PC-3 (cell line): Measurements from ENCODE around the gene CACNA1D. TPM values are rescaled to one million over a fixed set of nuclear protein-coding genes. Genes with fewer than 3 reads are reported as not detected.

Experiments used
- ATAC-seq: fragments of 200-7000 bp; cut with Tn5 transposase; 2 replicates; pipeline ENCODE4 v1.9.1; 2020; ENCODE audit warnings: mild to moderate bottlenecking, moderate library complexity
- BruUV-seq: library from RNA; stranded (reverse); fragments of 400-500 nt; replicated peaks from 2 replicates; lab custom pipeline; 2021; lab: Mats Ljungman, UMichigan
- CTCF ChIA-PET: fragments of 300-600 bp; sonication (Branson Sonifier 250); formaldehyde crosslinking; loops from one replicate; lab custom pipeline; 2022; ENCODE audit warnings: antibody characterized with exemption; lab: Charles Lee
- POLR2A ChIA-PET: fragments of 300-600 bp; sonication (Branson Sonifier 250); formaldehyde crosslinking; loops from one replicate; lab custom pipeline; 2022; ENCODE audit warnings: antibody characterized with exemption; ENCODE audit not compliant: unreplicated experiment; lab: Charles Lee
- DNase-seq: peaks from one replicate; pipeline ENCODE4 v3.0.0-alpha.2; 2015
- H2AFZ ChIP-seq: fragments of 300-600 bp; sonication (generic); 2 replicates; pipeline ENCODE4 v1.6.0; 2016; ENCODE audit warnings: antibody characterized with exemption, low read length
- H3F3A ChIP-seq: fragments of 300-600 bp; sonication (generic); one replicate; pipeline ENCODE4 v1.6.0; 2017; ENCODE audit warnings: antibody characterized with exemption, low read length, control low read depth, mild to moderate bottlenecking; ENCODE audit not compliant: unreplicated experiment
- H3K27ac ChIP-seq: fragments of 300-600 bp; sonication (generic); 2 replicates; pipeline ENCODE4 v1.5.1; 2016; ENCODE audit warnings: mild to moderate bottlenecking, low read length
- H3K27me3 ChIP-seq: fragments of 300-600 bp; sonication (generic); 2 replicates; pipeline ENCODE4 v1.6.1; 2016; ENCODE audit warnings: low read length, mixed read lengths
- H3K36me3 ChIP-seq: fragments of 300-600 bp; sonication (generic); 2 replicates; pipeline ENCODE4 v1.6.1; 2016; ENCODE audit warnings: low read depth, mixed run types, low read length, mixed read lengths
- H3K4me1 ChIP-seq: fragments of 300-600 bp; sonication (generic); 2 replicates; pipeline ENCODE4 v1.5.1; 2016; ENCODE audit warnings: low read length; ENCODE audit not compliant: insufficient read depth
- H3K4me2 ChIP-seq: fragments of 300-600 bp; sonication (generic); 2 replicates; pipeline ENCODE4 v1.6.0; 2016; ENCODE audit warnings: low read length
- H3K4me3 ChIP-seq: fragments of 300-600 bp; sonication (generic); 2 replicates; pipeline ENCODE4 v1.5.1; 2016; ENCODE audit warnings: mild to moderate bottlenecking, low read length, mixed read lengths
- H3K79me2 ChIP-seq: fragments of 300-600 bp; sonication (generic); 2 replicates; pipeline ENCODE4 v1.6.1; 2017; ENCODE audit warnings: low read length, mixed read lengths
- H3K9ac ChIP-seq: fragments of 300-600 bp; sonication (generic); 2 replicates; pipeline ENCODE4 v1.6.0; 2016; ENCODE audit warnings: mild to moderate bottlenecking, low read length
- H3K9me2 ChIP-seq: fragments of 300-600 bp; sonication (generic); replicated peaks from 2 replicates; pipeline ENCODE4 v1.6.1; 2016; ENCODE audit warnings: mixed run types, low read length, mixed read lengths
- H3K9me3 ChIP-seq: fragments of 300-600 bp; sonication (generic); 2 replicates; pipeline ENCODE4 v1.6.1; 2016; ENCODE audit warnings: low read length, mixed read lengths
- H4K20me1 ChIP-seq: fragments of 300-600 bp; sonication (generic); 2 replicates; pipeline ENCODE4 v1.6.1; 2016; ENCODE audit warnings: low read length, mixed read lengths
- EZH2 ChIP-seq: fragments of 300-600 bp; sonication (generic); IDR thresholded peaks from one replicate; pipeline ENCODE4 v1.6.1; 2017; ENCODE audit warnings: antibody characterized with exemption, mild to moderate bottlenecking, low read length; ENCODE audit not compliant: unreplicated experiment
- EZH2phosphoT487 ChIP-seq: fragments of 300-600 bp; sonication (generic); IDR thresholded peaks from 2 replicates; pipeline ENCODE4 v1.6.1; 2018; ENCODE audit warnings: mild to moderate bottlenecking, antibody characterized with exemption, low read length, borderline replicate concordance
- intact Hi-C: fragments of 100-400 bp; cut with micrococcal nuclease; formaldehyde crosslinking; loops from 2 replicates; pipeline ENCODE4 v1.9.0; 2023
- total RNA-seq: library from RNA; depleted of rRNA; stranded (reverse); fragments of >200 nt; gene quantifications from 2 replicates; pipeline ENCODE4 v1.2.3, GENCODE V29; 2014
- TF ChIP-seq, protein P1 (sequence below): fragments of 300-600 bp; sonication (generic); conservative IDR thresholded peaks from 2 replicates; pipeline ENCODE4 v1.5.1; 2017; ENCODE audit warnings: antibody characterized with exemption, low read depth, mild to moderate bottlenecking, low read length

CACNA1D gene
- total RNA-seq, 1 experiment from 2014 or later = not detected

DNA sequence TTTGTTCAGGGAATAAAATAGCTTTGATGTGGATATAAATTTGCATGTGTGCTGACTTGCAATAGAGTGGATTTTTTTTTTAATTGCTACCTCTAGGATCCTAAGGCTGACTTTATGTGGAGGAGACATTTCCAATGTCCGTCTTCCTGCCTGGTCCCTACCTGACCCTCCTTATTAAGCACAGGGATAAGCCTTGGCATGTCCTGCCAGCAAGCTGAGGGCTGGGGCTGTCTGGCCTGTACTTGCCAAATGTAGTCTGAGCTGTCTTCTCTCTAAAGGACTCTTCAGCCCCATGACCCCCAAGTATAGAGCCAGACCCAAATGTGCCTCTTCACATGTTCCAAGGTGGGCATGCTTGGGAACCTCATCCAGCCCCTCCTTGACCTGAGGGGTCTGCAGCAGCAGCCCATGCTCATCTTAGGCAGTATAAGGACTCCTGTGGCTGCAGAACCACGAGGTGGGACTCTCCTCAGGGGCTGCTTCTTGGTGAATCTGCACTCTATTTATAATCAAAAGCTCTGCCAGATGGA, 88.8 kb downstream of the CACNA1D start:
- ATAC-seq (no peak), DNase-seq (no peak)
- intact Hi-C loops = no loop called here
- Histone ChIP-seq H3K4me1 (peaks cover 4% of the 10 kb centered on the region; the same call in 1 of the 2 replicates), H3K36me3 (no peaks in the 10 kb centered on the region), H2AFZ (no peak overlapping the region), H3K9ac (no peak overlapping the region), H3K79me2 (no peaks in the 10 kb centered on the region), H3K9me2 (no peaks in the 10 kb centered on the region), H3K27me3 (peaks cover 63% of the 10 kb centered on the region), H4K20me1 (no peaks in the 10 kb centered on the region), H3K27ac (no peak overlapping the region), H3K9me3 (no peaks in the 10 kb centered on the region), H3K4me2 (no peak overlapping the region), H3F3A (no peaks in the 10 kb centered on the region), H3K4me3 (no peak overlapping the region)
- no TSS peak for BruUV-seq
- ChIA-PET CTCF (no interaction called here), POLR2A (no interaction called here)
- TF ChIP-seq EZH2 (no peak), EZH2phosphoT487 (no peak)
- TF ChIP-seq, protein P1, sequence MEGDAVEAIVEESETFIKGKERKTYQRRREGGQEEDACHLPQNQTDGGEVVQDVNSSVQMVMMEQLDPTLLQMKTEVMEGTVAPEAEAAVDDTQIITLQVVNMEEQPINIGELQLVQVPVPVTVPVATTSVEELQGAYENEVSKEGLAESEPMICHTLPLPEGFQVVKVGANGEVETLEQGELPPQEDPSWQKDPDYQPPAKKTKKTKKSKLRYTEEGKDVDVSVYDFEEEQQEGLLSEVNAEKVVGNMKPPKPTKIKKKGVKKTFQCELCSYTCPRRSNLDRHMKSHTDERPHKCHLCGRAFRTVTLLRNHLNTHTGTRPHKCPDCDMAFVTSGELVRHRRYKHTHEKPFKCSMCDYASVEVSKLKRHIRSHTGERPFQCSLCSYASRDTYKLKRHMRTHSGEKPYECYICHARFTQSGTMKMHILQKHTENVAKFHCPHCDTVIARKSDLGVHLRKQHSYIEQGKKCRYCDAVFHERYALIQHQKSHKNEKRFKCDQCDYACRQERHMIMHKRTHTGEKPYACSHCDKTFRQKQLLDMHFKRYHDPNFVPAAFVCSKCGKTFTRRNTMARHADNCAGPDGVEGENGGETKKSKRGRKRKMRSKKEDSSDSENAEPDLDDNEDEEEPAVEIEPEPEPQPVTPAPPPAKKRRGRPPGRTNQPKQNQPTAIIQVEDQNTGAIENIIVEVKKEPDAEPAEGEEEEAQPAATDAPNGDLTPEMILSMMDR = no peak

DNA sequence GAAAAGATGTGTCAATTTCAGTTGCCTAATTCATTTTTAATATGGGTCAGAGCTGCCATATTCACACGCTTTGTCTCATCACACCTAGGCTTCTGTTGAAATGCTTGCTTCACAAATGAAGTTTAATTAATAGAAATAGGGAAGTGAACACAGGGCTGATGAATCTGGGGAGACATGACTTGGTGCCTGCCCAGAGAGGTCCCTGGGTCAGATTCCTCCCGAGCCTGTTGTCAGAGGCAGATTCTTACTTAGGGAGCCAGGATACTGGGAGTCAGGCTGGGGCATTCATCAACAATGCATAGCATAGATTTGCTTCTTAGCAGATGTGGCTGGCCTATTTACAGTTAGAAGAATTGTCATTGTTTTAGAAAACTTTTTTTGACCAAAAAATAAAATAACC, 90.6 kb downstream of the CACNA1D start:
- TF ChIP-seq EZH2 (no peak), EZH2phosphoT487 (no peak)
- TF ChIP-seq, protein P1 = no peak
- Histone ChIP-seq H4K20me1 (no peaks in the 10 kb centered on the region), H3K9ac (no peak overlapping the region), H3K4me2 (no peak overlapping the region), H3K27ac (no peak overlapping the region), H3K9me2 (no peaks in the 10 kb centered on the region), H3K36me3 (no peaks in the 10 kb centered on the region), H2AFZ (no peak overlapping the region), H3F3A (no peaks in the 10 kb centered on the region), H3K4me3 (no peak overlapping the region), H3K79me2 (no peaks in the 10 kb centered on the region), H3K9me3 (no peaks in the 10 kb centered on the region), H3K4me1 (peaks cover 8% of the 10 kb centered on the region; the same call in 1 of the 2 replicates), H3K27me3 (peaks cover 65% of the 10 kb centered on the region)
- CTCF ChIA-PET = no interaction called here
- no peak for DNase-seq
- ATAC-seq = no peak
- intact Hi-C loops = no loop called here
- POLR2A ChIA-PET = no interaction called here
- BruUV-seq = no TSS peak

DNA sequence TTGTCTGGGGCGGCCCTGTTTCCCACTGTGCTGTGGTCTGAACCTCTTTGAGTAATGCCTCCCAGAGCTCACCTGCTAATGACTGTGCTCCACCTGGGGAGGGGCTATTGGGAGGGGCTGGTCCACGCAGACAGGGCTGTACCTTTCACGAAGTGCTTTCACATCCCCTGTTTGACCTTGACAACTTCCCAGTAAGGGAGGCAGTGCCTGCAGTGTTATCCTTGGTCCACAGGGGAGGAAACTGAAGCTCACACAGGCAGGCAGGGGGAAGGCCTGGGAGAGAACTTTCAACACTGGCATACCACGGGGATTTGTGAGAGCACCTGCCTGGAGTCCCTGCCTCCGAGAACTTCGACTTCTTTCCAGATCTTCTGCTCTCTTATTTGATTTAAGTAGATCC, 91.2 kb downstream of the CACNA1D start:
- CTCF ChIA-PET = no interaction called here
- TF ChIP-seq EZH2 (no peak), EZH2phosphoT487 (no peak)
- TF ChIP-seq, protein P1 = no peak
- H3K4me2 ChIP-seq = no peak overlapping the region
- no peaks in the 10 kb centered on the region for H3K9me3 ChIP-seq
- no peak overlapping the region for H3K27ac ChIP-seq
- intact Hi-C loops = no loop called here
- H3K79me2 ChIP-seq = no peaks in the 10 kb centered on the region
- no peaks in the 10 kb centered on the region for H3F3A ChIP-seq
- no peak overlapping the region for H3K9ac ChIP-seq
- H3K9me2 ChIP-seq = no peaks in the 10 kb centered on the region
- H3K27me3 ChIP-seq = peaks cover 65% of the 10 kb centered on the region
- no peak overlapping the region for H3K4me3 ChIP-seq
- no TSS peak for BruUV-seq
- no peak for DNase-seq
- POLR2A ChIA-PET = no interaction called here
- ATAC-seq = no peak
- H3K36me3 ChIP-seq = no peaks in the 10 kb centered on the region
- no peaks in the 10 kb centered on the region for H4K20me1 ChIP-seq
- no peak overlapping the region for H2AFZ ChIP-seq
- peaks cover 8% of the 10 kb centered on the region; the same call in 1 of the 2 replicates for H3K4me1 ChIP-seq
